GM19372 (cell line): ENCODE results near the gene TBCC.

Source experiments
- ATAC-seq: cut with Tn5 transposase; IDR thresholded peaks from one replicate; pipeline ENCODE4 v1.9.1; 2021; ENCODE audit warnings: mild to moderate bottlenecking, low read depth, moderate library complexity; ENCODE audit not compliant: unreplicated experiment

The TBCC gene

DNA sequence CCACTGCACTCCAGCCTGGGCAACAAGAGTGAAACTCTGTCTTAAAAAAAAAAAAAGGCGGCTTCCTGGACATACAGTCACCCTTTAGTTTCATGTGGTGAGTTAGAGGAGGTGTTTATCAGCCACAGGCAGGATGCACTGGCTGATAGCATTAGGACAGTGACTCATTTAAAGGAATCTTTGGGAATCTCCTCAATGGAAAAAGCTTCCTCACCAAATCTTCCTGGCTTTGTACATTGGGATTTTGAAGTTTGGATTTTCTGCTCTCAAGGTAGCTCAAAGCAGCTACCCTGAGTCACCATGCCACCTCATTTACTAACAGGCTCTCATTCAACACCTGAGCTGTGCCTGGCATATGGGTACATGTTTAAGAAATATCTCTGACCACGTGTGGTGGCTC, 43.7 kb downstream of the TBCC start:
- ATAC-seq = no peak

- no peak for ATAC-seq
These were observed 47.7 kb downstream of the TBCC start for GRCh38 chr6:42698217-42698616.

DNA sequence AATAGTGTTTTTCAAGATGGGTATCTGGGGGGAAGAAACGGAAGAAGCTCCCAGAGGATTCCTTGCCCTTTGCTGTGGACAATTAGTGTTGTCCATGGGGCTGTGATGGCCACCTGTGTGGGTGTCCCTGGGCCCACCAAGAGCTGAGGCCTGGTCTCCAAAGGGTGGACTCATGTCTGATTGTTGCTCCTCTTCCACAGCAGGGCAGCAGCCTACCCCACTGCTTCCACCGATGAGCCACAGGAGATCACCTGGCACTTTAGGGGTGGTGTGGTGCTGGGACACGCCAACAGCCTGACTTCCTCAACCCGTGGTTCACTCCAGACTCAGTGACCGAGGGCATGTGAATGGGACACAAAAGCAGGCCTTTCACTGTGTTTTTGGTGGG, 48.6 kb downstream of the TBCC start:
- no peak for ATAC-seq

DNA sequence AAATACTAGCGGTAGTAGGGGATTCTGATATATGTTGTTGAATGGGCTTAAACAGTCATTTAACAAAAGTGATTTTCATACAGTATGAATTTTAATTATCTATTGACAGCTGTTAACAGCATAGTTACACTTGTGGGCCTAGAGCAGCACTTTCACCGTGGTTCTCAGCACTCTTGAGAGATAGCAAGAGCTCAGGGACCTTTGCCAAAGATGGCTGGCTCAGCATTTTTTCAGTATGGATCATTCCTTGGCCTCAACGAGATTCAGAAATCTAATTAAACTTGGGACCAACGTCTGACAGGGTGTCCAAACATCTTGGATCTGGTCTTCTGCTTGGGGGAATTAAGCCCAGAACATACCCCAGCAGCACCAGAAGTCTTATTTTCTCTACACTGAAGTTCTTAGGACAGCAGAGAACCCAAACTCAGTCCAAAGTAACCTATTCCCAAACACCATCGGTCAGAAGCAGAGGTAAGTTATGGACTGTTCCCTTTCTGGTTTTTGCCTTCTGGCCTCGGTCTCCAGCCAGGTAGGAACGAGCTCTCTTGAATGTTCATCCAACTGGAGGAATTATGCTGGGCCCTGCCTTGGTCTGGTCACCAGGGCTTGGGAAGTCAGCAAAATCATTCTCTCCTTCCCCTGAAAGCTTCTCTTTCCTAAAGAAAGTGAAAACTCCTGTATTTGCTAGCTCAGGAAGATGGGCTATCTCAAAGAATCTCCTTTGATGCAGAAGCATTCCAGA, 49.2 kb downstream of the TBCC start:
- ATAC-seq = no peak

- ATAC-seq = no peak
These were observed 51.3 kb downstream of the TBCC start for GRCh38 chr6:42694586-42694985.
